K562 (cell line): Measurements from ENCODE around the gene LRP1-AS. TPM values are rescaled to one million over a fixed set of nuclear protein-coding genes. Genes with fewer than 3 reads are reported as not detected.

Experiments used
- ATAC-seq: fragments of 200-7000 bp; cut with Tn5 transposase; 3 replicates; pipeline ENCODE4 v1.9.1; 2020; ENCODE audit warnings: moderate library complexity
- BruUV-seq: library from RNA; stranded (reverse); fragments of 400-500 nt; replicated peaks from 2 replicates; lab custom pipeline; 2021; lab: Mats Ljungman, UMichigan
- CTCF ChIA-PET: fragments of 300-600 bp; formaldehyde crosslinking; extraction: SDS; loops from one replicate; lab custom pipeline; 2021; ENCODE audit warnings: low intra/inter-chr PET ratio; lab: Yijun Ruan, JAX
- POLR2A ChIA-PET: fragments of 300-600, 350-650 bp; sonication (Branson Sonifier 250); formaldehyde crosslinking; extraction: SDS; loops from one replicate; lab custom pipeline; 2021; ENCODE audit warnings: antibody characterized with exemption, inconsistent platforms; lab: Yijun Ruan, JAX
- DNase-seq, 4 experiments: peaks; one replicate each; pipeline versions ENCODE4 v3.0.0 to v3.0.0-alpha.2; 2011 to 2018; ENCODE audit warnings: low spot score in 3 of 4, mixed read lengths in 3 of 4; ENCODE audit errors: extremely low read depth in 1 of 4
- FAIRE-seq: peaks from 2 replicates; lab custom pipeline; 2011; peaks lifted over from hg19 to GRCh38; lab: Jason Lieb, UNC
- H2AFZ ChIP-seq: 2 replicates; pipeline ENCODE4 v1.6.0; 2011; ENCODE audit warnings: low read depth, low read length, control low read depth, inconsistent platforms
- H3K27ac ChIP-seq: fragments of 200-600 bp; 3 replicates; pipeline ENCODE4 v1.8.0; 2011; ENCODE audit warnings: low read depth, mild to moderate bottlenecking, control low read depth, inconsistent platforms, low read length, moderate library complexity, mixed read lengths; ENCODE audit errors: extremely low read depth
- H3K27me3 ChIP-seq, 2 experiments: fragments of 300-600 bp in 1 of 2; 2 replicates in 1 of 2; 3 replicates in 1 of 2; pipeline versions ENCODE4 v1.6.0 to v1.8.0; 2011; ENCODE audit warnings: inconsistent platforms in 2 of 2, low read length in 2 of 2, mild to moderate bottlenecking in 1 of 2, mixed read lengths in 1 of 2, moderate library complexity in 1 of 2; ENCODE audit not compliant: control insufficient read depth in 2 of 2, insufficient read depth in 2 of 2
- H3K36me3 ChIP-seq: fragments of 300-600 bp; 3 replicates; pipeline ENCODE4 v1.8.0; 2011; ENCODE audit warnings: mild to moderate bottlenecking, low read length, inconsistent platforms; ENCODE audit not compliant: control insufficient read depth, insufficient read depth
- H3K4me1 ChIP-seq, 2 experiments: fragments of 200-600 bp in 1 of 2; replicated peaks in 1 of 2; 2 replicates in 1 of 2; 3 replicates in 1 of 2; pipeline versions ENCODE4 v1.5.1 to v1.8.0; 2011; ENCODE audit warnings: inconsistent platforms in 2 of 2, low read length in 2 of 2, mild to moderate bottlenecking in 1 of 2, mixed read lengths in 1 of 2, moderate library complexity in 1 of 2; ENCODE audit not compliant: control insufficient read depth in 2 of 2, insufficient read depth in 2 of 2
- H3K4me2 ChIP-seq: 2 replicates; pipeline ENCODE4 v1.6.1; 2011; ENCODE audit warnings: low read length, control low read depth, inconsistent platforms, mixed read lengths; ENCODE audit not compliant: insufficient read depth
- H3K4me3 ChIP-seq: fragments of 200-600 bp; sonication (generic), shearing (Covaris generic); 2 replicates; pipeline ENCODE4 v1.5.1; 2016; ENCODE audit warnings: control low read depth, inconsistent platforms
- H3K79me2 ChIP-seq: fragments of 200-600 bp; 3 replicates; pipeline ENCODE4 v1.8.0; 2011; ENCODE audit warnings: low read length, inconsistent platforms; ENCODE audit not compliant: control insufficient read depth, insufficient read depth
- H3K9ac ChIP-seq, 2 experiments: 2 replicates each; pipeline versions ENCODE4 v1.6.0 to v1.6.1; 2011; ENCODE audit warnings: low read depth in 2 of 2, low read length in 2 of 2, control low read depth in 1 of 2, inconsistent platforms in 1 of 2, mild to moderate bottlenecking in 1 of 2, mixed read lengths in 1 of 2; ENCODE audit not compliant: insufficient read depth in 1 of 2
- H3K9me1 ChIP-seq: one replicate; pipeline ENCODE4 v1.6.0; 2011; ENCODE audit warnings: inconsistent platforms, mild to moderate bottlenecking, low read length, moderate library complexity; ENCODE audit not compliant: control insufficient read depth, insufficient read depth
- H3K9me3 ChIP-seq: replicated peaks from 2 replicates; pipeline ENCODE4 v1.5.1; 2011; ENCODE audit warnings: low read depth, low read length, inconsistent platforms; ENCODE audit not compliant: control insufficient read depth, insufficient read depth
- H4K20me1 ChIP-seq: replicated peaks from 2 replicates; pipeline ENCODE4 v1.6.1; 2011; ENCODE audit warnings: low read length, inconsistent platforms, mixed read lengths; ENCODE audit not compliant: control insufficient read depth, insufficient read depth
- ADNP ChIP-seq: fragments of 200-800 bp; sonication (Bioruptor generic); IDR thresholded peaks from 2 replicates; pipeline ENCODE4 v1.6.1; 2016; ENCODE audit warnings: missing genetic modification characterization, missing compliant biosample characterization
- ELF4 ChIP-seq: fragments of 450-650 bp; formaldehyde crosslinking; IDR thresholded peaks from 2 replicates; pipeline ENCODE4 v1.4.0; 2022; ENCODE audit warnings: missing genetic modification characterization
- FOXJ3 ChIP-seq: sonication (generic); formaldehyde crosslinking; IDR thresholded peaks from 2 replicates; pipeline ENCODE4 v1.4.0; 2020; ENCODE audit warnings: mild to moderate bottlenecking, missing genetic modification reagents
- FOXP1 ChIP-seq: sonication (generic); formaldehyde crosslinking; IDR thresholded peaks from 2 replicates; pipeline ENCODE4 v1.8.0; 2022; ENCODE audit warnings: mild to moderate bottlenecking, missing genetic modification reagents
- HBP1 ChIP-seq: fragments of 450-650 bp; formaldehyde crosslinking; IDR thresholded peaks from 2 replicates; pipeline ENCODE4 v1.4.0; 2022; ENCODE audit warnings: missing genetic modification characterization
- JUND ChIP-seq, 2 experiments: IDR thresholded peaks; 2 replicates in 1 of 2; 3 replicates in 1 of 2; pipeline ENCODE4 v1.6.1; 2011; ENCODE audit warnings: borderline replicate concordance in 2 of 2, low read depth in 2 of 2, low read length in 2 of 2, improper control_type of control experiment in 1 of 2, missing biosample characterization in 1 of 2, missing genetic modification characterization in 1 of 2, missing genetic modification reagents in 1 of 2
- KDM4B ChIP-seq, 2 experiments: fragments of 450-650 bp in 1 of 2; sonication (generic) in 1 of 2; IDR thresholded peaks; 2 replicates each; pipeline ENCODE4 v1.6.1; 2016 to 2017; ENCODE audit warnings: borderline replicate concordance in 2 of 2, antibody characterized with exemption in 1 of 2, low read depth in 1 of 2, mild to moderate bottlenecking in 1 of 2
- NFE2 ChIP-seq: IDR thresholded peaks from 2 replicates; pipeline ENCODE4 v1.6.1; 2014; ENCODE audit warnings: antibody characterized with exemption, low read depth
- SNRNP70 ChIP-seq: fragments of 200-400 bp; formaldehyde crosslinking; optimal IDR thresholded peaks from 2 replicates; pipeline ENCODE3; 2017; ENCODE audit warnings: low read depth, low read length
- TRIM28 ChIP-seq: fragments of 450-650 bp; IDR thresholded peaks from 2 replicates; pipeline ENCODE4 v1.6.1; 2017
- U2AF1 ChIP-seq: fragments of 200-400 bp; formaldehyde crosslinking; optimal IDR thresholded peaks from 2 replicates; pipeline ENCODE3; 2017; ENCODE audit warnings: mild to moderate bottlenecking, low read depth, low read length, moderate library complexity
- ZFP1 ChIP-seq: fragments of 450-650 bp; formaldehyde crosslinking; IDR thresholded peaks from 2 replicates; pipeline ENCODE4 v1.4.0; 2020; ENCODE audit warnings: mild to moderate bottlenecking, mixed read lengths
- ZNF79 ChIP-seq: fragments of 250-450 bp; sonication (Bioruptor Pico); IDR thresholded peaks from 2 replicates; pipeline ENCODE4 v1.4.0; 2020; ENCODE audit warnings: low read depth, mild to moderate bottlenecking, moderate library complexity
- WGBS: fragments of 100-300 bp; shearing (Covaris generic); methylation state at CpG from one replicate; pipeline ENCODE4 v1.1.6; 2016; ENCODE audit warnings: low coverage, mixed read lengths; ENCODE audit not compliant: insufficient coverage; ENCODE audit errors: missing lambda C conversion rate; 5-methylcytosine and 5-hydroxymethylcytosine counted together
- in situ Hi-C: fragments of 300-500 bp; cut with MboI; formaldehyde crosslinking; loops from 4 replicates; pipeline ENCODE4 v1.15.0; 2018; ENCODE audit warnings: inconsistent platforms, mixed read lengths
- intact Hi-C: fragments of 100-400 bp; cut with micrococcal nuclease; formaldehyde crosslinking; loops from 2 replicates; pipeline ENCODE4 v1.14.2; 2022
- polyA plus RNA-seq, 8 experiments: library from polyadenylated mRNA; depleted of rRNA in 4 of 8; stranded (reverse) in 5 of 8; unstranded in 3 of 8; fragments of >200 nt; fragmentation: Nextera tagmentation in 2 of 8; fragmentation: Illumina TruSeq in 1 of 8; extraction: Ambion mirVana in 2 of 8; extraction: Trizol in 1 of 8; gene quantifications; 2 replicates each; pipeline versions ENCODE4 v1.2.1 to v1.2.3, GENCODE V29; 2011 to 2014; ENCODE audit warnings: inconsistent platforms in 1 of 8, missing spikeins in 1 of 8
- total RNA-seq, 7 experiments: library from RNA; depleted of rRNA in 6 of 7; stranded (reverse); fragments of >200 nt in 6 of 7; fragmentation: Illumina TruSeq in 2 of 7; extraction: Trizol in 2 of 7; gene quantifications; 2 replicates each; pipeline versions ENCODE4 v1.2.1 to v1.2.3, GENCODE V29; 2011 to 2021; ENCODE audit warnings: low replicate concordance in 1 of 7
- TF ChIP-seq, protein P1 (sequence below): fragments of 250-450 bp; sonication (Bioruptor Pico); IDR thresholded peaks from 2 replicates; pipeline ENCODE4 v1.8.0; 2022; ENCODE audit warnings: moderate library complexity, mild to moderate bottlenecking, inconsistent platforms
- TF ChIP-seq, protein P2 (sequence below): IDR thresholded peaks from 2 replicates; pipeline ENCODE4 v1.6.1; 2014; ENCODE audit warnings: antibody characterized with exemption
- TF ChIP-seq, protein P3 (sequence below): IDR thresholded peaks from 3 replicates; pipeline ENCODE4 v1.6.1; 2011; ENCODE audit warnings: borderline replicate concordance, mild to moderate bottlenecking, moderate library complexity; ENCODE audit not compliant: insufficient read length; ENCODE audit errors: extremely low read depth

The LRP1-AS gene
- total and polyA plus RNA-seq, 9 of the 15 experiments (the other 6 are each of a cell fraction or from before 2014, with no cell fraction given): not detected

DNA sequence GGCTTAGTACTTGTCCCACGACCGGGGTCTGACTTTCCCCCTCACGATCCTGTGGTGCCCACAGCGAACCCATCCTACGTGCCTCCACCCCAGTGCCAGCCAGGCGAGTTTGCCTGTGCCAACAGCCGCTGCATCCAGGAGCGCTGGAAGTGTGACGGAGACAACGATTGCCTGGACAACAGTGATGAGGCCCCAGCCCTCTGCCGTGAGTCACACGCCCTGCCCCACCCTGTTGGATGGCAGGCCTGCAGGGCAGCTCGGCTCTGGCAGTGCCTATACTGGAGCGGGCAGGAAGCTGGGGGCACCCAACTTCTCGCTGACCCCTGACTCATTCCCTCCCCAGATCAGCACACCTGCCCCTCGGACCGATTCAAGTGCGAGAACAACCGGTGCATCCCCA, 18.3 kb upstream of the LRP1-AS start:
- Histone ChIP-seq H3K9me1 (no peaks in the 10 kb centered on the region), H3K79me2 (no peaks in the 10 kb centered on the region), H3K9me3 (no peaks in the 10 kb centered on the region), H3K27me3 (peaks cover 25 to 62% of the 10 kb centered on the region in 2 experiments; a peak in 4 of 5 replicates), H2AFZ (no peak overlapping the region), H3K4me1 (peaks cover 0 to 22% of the 10 kb centered on the region in 2 experiments; a peak in 2 of 5 replicates), H3K4me2 (no peak overlapping the region), H3K4me3 (no peak overlapping the region), H3K27ac (no peak overlapping the region), H3K9ac (no peak overlapping the region), H3K36me3 (no peaks in the 10 kb centered on the region), H4K20me1 (peaks cover 7% of the 10 kb centered on the region; the same call in 1 of the 2 replicates)
- in situ Hi-C loops (no loop called here), intact Hi-C loops (no loop called here)
- DNase-seq (no peak), ATAC-seq (no peak), FAIRE-seq (no peak)
- WGBS: 16% methylated on average over 18 of the region's 19 CpGs
- no TSS peak for BruUV-seq
- POLR2A ChIA-PET: interaction anchor here (0.9 kb wide), 1 partner anchor 10 kb away, joined by 3 read pairs; no protein-coding TSS in a partner anchor
- CTCF ChIA-PET: no interaction called here
- TF ChIP-seq FOXP1: no peak
- TF ChIP-seq FOXJ3 (CRISPR knock-in tag): no peak
- no peak for TF ChIP-seq JUND (IDR thresholded peaks at IDR 0.05; ENCODE audit: borderline replicate concordance, low read depth, low read length)
- TF ChIP-seq JUND (tag; IDR thresholded peaks at IDR 0.05; ENCODE audit: borderline replicate concordance, low read depth, low read length): no peak
- TF ChIP-seq, protein P1, sequence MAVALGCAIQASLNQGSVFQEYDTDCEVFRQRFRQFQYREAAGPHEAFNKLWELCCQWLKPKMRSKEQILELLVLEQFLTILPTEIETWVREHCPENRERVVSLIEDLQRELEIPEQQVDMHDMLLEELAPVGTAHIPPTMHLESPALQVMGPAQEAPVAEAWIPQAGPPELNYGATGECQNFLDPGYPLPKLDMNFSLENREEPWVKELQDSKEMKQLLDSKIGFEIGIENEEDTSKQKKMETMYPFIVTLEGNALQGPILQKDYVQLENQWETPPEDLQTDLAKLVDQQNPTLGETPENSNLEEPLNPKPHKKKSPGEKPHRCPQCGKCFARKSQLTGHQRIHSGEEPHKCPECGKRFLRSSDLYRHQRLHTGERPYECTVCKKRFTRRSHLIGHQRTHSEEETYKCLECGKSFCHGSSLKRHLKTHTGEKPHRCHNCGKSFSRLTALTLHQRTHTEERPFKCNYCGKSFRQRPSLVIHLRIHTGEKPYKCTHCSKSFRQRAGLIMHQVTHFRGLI (CRISPR knock-in tag): no peak
- no peak for TF ChIP-seq ELF4 (CRISPR knock-in tag)
- no peak for TF ChIP-seq NFE2
- no peak for TF ChIP-seq ZFP1
- TF ChIP-seq ADNP (tag): no peak
- TF ChIP-seq U2AF1: no peak
- no peak for TF ChIP-seq TRIM28
- no peak for TF ChIP-seq ZNF79 (CRISPR knock-in tag)
- no peak for TF ChIP-seq HBP1 (CRISPR knock-in tag)
- TF ChIP-seq, protein P2, sequence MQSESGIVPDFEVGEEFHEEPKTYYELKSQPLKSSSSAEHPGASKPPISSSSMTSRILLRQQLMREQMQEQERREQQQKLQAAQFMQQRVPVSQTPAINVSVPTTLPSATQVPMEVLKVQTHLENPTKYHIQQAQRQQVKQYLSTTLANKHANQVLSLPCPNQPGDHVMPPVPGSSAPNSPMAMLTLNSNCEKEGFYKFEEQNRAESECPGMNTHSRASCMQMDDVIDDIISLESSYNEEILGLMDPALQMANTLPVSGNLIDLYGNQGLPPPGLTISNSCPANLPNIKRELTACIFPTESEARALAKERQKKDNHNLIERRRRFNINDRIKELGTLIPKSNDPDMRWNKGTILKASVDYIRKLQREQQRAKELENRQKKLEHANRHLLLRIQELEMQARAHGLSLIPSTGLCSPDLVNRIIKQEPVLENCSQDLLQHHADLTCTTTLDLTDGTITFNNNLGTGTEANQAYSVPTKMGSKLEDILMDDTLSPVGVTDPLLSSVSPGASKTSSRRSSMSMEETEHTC: no peak
- TF ChIP-seq, protein P3, sequence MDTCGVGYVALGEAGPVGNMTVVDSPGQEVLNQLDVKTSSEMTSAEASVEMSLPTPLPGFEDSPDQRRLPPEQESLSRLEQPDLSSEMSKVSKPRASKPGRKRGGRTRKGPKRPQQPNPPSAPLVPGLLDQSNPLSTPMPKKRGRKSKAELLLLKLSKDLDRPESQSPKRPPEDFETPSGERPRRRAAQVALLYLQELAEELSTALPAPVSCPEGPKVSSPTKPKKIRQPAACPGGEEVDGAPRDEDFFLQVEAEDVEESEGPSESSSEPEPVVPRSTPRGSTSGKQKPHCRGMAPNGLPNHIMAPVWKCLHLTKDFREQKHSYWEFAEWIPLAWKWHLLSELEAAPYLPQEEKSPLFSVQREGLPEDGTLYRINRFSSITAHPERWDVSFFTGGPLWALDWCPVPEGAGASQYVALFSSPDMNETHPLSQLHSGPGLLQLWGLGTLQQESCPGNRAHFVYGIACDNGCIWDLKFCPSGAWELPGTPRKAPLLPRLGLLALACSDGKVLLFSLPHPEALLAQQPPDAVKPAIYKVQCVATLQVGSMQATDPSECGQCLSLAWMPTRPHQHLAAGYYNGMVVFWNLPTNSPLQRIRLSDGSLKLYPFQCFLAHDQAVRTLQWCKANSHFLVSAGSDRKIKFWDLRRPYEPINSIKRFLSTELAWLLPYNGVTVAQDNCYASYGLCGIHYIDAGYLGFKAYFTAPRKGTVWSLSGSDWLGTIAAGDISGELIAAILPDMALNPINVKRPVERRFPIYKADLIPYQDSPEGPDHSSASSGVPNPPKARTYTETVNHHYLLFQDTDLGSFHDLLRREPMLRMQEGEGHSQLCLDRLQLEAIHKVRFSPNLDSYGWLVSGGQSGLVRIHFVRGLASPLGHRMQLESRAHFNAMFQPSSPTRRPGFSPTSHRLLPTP: no peak
- TF ChIP-seq KDM4B (IDR thresholded peaks at IDR 0.05; ENCODE audit: borderline replicate concordance in 2 of 2, low read depth in 1 of 2): no peak
- no peak for TF ChIP-seq SNRNP70
